NCI-H446 (cell line): ENCODE results near the gene CTNS.

Experiments
- DNase-seq, 2 experiments: peaks; one replicate each; lab custom pipeline; 2025; lab: John Stamatoyannopoulos, UW

CTNS gene

GRCh38 chr17:3636154-3636907, at the start of gene CTNS, which contains the start of gene SHPK:
Gene CTNS, plus strand, starts transcription at chr17:3636760. Its CDS starts 3,447 bp downstream, at chr17:3640207.
Gene SHPK, minus strand, starts transcription at chr17:3636250. Its CDS starts 31 bp downstream, at chr17:3636219.
- peak; percentile 92 to 96 for DNase-seq

- no peak for DNase-seq
These were observed 46.8 kb upstream of the CTNS start for GRCh38 chr17:3589784-3590183.

GRCh38 chr17:3590231-3590630, 46.3 kb upstream of the CTNS start:
- DNase-seq, result no peak

DNA sequence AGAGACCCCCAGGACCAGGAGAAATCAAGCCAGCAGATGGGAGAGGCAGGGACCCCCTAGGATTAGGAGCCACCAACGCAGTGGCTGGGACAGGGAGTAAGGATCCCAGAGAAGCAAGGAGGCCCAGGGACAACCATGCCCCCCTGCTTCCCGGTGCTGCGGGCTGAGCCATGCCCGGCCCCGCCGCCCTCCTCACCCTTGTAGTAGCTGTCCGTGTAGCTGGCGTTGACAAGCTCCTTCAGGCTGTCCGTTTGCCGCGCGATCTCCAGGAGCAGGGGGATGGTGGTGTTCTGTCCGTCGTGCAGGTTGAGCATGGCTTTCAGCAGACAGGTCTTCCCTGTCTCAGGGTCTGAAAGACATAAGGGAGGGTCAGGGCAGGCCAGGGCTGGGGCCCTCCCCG, 45.8 kb upstream of the CTNS start:
- no peak for DNase-seq

GRCh38 chr17:3592216-3592860, 44.2 kb upstream of the CTNS start:
- no peak for DNase-seq

DNA sequence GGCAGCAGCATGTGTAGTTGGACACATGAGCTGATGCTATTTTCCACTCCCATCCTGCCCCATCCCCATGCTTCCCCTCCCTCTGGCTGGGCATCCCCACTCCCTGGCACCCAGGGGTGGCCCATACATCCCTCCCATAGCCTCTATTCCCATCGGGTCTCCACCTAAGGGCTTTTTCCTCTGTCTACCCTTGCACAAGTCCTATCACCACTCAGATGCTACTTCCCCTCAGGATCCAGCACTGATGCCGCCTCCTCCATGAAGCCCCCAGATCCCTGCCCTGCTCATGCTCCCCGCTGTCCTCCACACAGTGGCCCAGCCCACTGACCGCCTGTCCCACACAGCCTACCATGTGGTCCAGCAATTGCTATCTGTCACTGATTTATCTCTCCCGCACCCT, 43.2 kb upstream of the CTNS start:
- no peak for DNase-seq

DNA sequence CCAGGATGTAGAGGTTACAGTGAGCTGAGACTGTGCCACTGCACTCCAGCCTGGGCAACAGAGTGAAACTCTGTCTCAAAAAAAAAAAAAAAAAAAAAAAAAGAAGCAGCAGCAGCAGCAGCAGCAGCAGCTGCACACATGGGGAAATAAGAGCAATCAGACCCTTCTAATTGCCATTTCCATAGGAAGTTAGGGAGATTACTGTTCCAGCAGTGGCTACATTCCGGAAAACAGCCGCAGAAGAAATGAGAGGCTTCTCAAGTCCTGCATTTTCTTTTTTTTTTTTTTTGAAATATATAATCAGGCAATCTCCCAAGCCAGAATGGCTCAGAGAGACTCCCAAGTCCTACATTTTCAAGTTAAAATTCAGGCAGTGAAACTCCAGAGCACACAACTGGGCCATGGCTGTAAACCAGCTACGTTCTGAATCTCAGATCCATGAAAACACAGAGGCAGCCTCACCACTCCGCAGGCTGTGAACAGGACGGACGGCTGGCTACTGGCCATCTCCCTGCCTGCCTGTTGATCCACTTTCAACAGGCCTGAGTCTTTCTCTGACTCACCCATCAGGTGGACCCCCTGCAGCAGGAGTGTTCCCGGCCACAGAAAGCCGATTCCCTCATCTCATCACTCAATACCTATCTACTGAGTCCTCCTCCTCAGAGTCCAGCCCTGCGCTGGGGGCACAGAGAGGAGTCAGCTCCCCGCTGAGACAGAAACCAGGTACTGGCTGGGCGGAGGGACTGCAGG, 42.3 kb upstream of the CTNS start:
- no peak for DNase-seq

- no peak for DNase-seq
These were observed 41.6 kb upstream of the CTNS start for GRCh38 chr17:3594976-3595375.

GRCh38 chr17:3596804-3597464, 39.6 kb upstream of the CTNS start:
- no peak for DNase-seq

GRCh38 chr17:3598078-3598477, 38.5 kb upstream of the CTNS start:
- DNase-seq, result no peak

GRCh38 chr17:3600529-3601205, 35.9 kb upstream of the CTNS start:
- DNase-seq, result no peak

GRCh38 chr17:3602499-3602898, 34.1 kb upstream of the CTNS start:
- peak in 1 of 2 experiments; percentile 12 for DNase-seq

DNA sequence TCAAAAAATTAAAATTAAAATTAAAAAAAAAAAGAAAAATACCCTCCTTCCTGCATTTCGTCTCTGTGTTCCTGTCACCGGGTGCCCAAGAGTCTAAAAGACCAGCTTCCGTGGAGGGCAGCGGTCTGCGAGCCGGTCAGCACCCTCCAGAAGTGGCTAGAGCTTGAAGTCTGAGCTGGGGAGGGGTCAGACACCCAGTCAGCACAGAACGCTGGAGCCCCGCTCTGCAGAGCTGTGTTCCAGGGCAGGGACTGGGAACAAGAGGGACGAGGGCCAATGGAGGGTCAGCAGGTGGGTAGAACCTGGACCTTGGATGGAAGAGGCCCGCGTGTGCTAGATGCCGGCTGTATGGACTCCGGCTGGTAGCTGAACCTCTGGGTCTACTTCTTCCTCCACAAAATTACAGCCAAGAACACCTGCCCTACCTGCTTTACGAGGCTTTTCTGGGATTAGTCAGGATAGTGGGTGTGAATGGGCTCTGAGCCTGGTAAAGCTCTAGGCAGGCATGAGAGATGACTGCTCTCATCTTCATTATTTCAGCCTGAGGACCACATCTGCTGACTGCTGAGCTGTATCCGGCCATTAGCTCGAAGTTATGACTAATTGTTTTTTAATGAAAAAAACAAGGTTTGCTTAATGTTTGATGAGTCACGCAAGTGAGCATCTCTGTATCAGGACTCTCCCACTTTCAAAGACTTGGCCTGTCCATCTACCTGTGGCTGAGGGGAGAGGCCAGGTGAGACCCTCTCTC, 33.3 kb upstream of the CTNS start:
- DNase-seq, result no peak

GRCh38 chr17:3603870-3604259, 32.7 kb upstream of the CTNS start:
- no peak for DNase-seq

DNA sequence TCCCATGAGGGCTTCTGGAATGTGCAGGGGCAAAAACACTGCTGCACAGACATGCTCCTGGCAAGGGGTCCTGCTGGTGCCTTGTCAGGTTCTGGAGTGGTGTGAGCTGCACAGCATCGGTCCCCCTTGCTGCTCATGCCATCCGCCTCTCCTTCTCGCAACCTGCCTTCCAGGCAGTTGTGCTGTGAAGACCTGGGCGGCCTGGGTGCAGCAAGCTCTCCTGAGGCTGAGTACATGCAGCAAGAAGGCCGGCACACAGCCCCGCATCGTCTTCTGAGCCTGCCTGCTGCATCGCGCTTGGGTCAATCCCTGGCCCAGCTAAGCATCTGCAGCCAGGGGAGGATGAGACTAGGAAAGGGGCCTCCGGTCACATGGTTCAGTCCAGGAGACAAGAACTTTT, 26.9 kb upstream of the CTNS start:
- DNase-seq, result no peak

DNA sequence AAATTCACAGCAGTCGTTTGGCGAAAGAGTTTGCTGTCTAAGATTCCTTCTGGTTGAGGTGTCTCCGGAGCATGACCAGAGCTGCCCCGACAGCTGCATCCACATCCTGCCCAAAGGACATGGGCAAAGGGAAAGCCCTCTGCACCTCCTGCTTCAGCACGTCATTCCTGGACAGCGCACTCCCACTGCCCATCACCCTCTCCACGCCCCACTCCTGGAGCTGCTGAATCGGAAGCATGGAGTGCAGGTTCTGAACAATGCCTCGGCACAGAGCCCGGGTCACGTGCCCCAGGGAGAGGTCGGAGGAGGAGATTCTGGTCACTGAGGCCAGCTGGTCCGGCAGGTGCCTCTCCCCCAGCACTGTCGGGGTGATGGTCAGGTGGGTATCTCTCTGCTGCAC, 26.0 kb upstream of the CTNS start:
- DNase-seq, result no peak

- DNase-seq, result no peak
These were observed 23.4 kb upstream of the CTNS start for GRCh38 chr17:3613124-3613523.

DNA sequence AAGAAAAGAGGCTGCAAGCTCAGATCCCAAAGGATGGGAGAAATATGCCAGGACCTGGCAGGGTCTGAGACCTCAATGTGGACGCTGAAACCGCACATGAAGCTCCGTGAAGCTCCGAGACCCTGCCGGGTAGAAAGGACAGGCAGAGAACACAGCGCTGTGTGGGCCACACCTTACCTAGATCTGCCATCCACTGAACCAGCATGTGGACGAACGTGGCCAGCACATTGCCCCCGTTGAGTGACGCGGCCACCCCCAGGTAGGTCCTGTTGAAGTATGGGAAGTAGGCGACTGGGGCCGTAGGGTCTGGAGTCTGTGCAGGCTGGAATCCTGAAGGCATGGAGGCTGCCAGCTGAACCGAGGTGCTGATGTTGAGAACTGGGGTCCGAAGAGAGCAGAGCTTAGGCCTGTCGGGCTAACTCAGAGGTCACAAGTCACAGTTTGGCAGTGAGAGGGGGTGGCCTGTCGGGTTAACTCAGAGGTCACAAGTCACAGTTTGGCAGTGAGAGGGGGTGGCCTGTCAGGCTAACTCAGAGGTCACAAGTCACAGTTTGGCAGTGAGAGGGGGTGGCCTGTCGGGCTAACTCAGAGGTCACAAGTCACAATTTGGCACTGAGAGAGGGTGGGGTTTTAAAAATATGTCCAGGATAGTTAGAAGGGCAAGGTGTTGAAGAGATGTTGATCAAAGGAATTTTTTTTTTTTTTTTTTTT, 21.2 kb upstream of the CTNS start:
- DNase-seq, result no peak

DNA sequence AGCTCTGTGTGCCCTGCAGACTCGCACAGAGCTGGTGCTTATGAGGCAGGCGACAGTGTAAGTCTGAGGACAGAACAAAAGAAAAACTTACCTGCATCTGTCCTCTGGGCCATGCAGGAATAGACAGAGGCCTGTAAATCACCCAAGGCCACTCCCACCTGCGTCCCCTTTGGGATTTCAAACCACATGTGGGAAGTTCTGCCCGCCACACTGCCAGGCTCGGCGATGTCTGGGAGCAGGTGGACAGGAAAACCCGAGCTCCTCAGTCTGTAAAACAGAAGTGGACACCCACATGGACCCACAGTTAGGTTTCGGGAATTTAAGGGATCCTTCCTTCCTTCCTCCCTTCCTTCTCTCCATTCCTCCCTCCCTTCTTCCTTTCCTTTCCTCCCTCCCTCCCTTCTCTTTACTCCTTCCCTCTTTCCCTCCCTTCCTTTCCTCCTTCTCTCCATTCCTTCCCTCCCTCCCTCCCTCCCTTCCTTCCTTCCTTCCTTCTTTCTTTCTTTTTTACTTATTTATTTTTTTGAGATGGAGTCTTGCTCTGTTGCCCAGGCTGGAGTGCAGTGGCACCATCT, 15.3 kb upstream of the CTNS start:
- no peak for DNase-seq

GRCh38 chr17:3622977-3623594, 13.5 kb upstream of the CTNS start:
- no peak for DNase-seq
